Ovary (tissue), 3 donors: ENCODE data around the gene NRXN3.

Experiments
- POLR2A ChIP-seq: fragments of 450-650 bp; IDR thresholded peaks from one replicate; pipeline ENCODE4 v1.6.1; 2017; ENCODE audit warnings: antibody characterized with exemption, mild to moderate bottlenecking, moderate library complexity
- TF ChIP-seq, protein P1 (sequence below), 3 donors: fragments of 450-650 bp in 2 of 3; fragments of 200-600 bp in 1 of 3; IDR thresholded peaks; one replicate each; pipeline versions ENCODE4 v1.5.1 to v1.8.0; 2016 to 2022; ENCODE audit warnings: antibody characterized with exemption in 3 of 3, mild to moderate bottlenecking in 1 of 3
- donor health status: DM: no; HTN: no; CAD: no.

DNA sequence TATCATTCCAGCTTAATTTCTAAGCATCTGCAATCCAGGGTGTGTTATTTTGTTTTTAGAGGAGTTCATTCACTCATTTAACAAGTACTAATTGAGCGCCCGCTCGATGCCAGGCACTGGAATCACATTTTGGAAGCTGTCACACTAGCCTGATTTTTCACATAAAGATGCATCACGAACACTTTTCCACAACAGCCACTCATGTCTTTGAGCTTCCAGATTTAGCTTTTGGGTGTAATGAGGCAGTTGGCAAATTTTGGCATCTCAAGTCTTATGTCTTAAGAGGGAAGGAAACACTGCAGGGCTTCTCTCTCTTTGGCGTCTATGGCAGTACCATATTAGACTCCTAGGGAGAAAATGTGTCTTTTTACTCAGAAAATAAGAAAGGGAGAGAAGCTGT, 14.0 kb downstream of the NRXN3 start:
- TF ChIP-seq, protein P1, sequence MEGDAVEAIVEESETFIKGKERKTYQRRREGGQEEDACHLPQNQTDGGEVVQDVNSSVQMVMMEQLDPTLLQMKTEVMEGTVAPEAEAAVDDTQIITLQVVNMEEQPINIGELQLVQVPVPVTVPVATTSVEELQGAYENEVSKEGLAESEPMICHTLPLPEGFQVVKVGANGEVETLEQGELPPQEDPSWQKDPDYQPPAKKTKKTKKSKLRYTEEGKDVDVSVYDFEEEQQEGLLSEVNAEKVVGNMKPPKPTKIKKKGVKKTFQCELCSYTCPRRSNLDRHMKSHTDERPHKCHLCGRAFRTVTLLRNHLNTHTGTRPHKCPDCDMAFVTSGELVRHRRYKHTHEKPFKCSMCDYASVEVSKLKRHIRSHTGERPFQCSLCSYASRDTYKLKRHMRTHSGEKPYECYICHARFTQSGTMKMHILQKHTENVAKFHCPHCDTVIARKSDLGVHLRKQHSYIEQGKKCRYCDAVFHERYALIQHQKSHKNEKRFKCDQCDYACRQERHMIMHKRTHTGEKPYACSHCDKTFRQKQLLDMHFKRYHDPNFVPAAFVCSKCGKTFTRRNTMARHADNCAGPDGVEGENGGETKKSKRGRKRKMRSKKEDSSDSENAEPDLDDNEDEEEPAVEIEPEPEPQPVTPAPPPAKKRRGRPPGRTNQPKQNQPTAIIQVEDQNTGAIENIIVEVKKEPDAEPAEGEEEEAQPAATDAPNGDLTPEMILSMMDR (IDR thresholded peaks at IDR 0.05): no peak
- TF ChIP-seq POLR2A: no peak
